ENCODE data around the gene MRTFB.

MRTFB gene

GRCh38 chr16:14109782-14110727 is 38.9 kb downstream of the MRTFB start:
- TF ChIP-seq CTCF (IDR thresholded peaks at IDR 0.05; ENCODE audit: low read depth, low read length, missing control alignments) = no peak

GRCh38 chr16:14110728-14111251 is 39.7 kb downstream of the MRTFB start:
- no peaks in the 10 kb centered on the region for H3K27me3 ChIP-seq (replicated peaks)
- H3K27ac ChIP-seq = no peak overlapping the region
- H3K36me3 ChIP-seq (replicated peaks) = no peaks in the 10 kb centered on the region
- no peak overlapping the region for H3K4me3 ChIP-seq (ENCODE audit: low read depth, low read length)
- no peak for TF ChIP-seq CTCF (IDR thresholded peaks at IDR 0.05; ENCODE audit: low read depth, low read length, missing control alignments)
- in situ Hi-C loops (cut with HindIII; ENCODE audit: low pct_ligation_motif_present, low sequenced_read_pairs) = no loop called here
- no peak for DNase-seq

More at GRCh38 chr16:14109782-14110727, 38.9 kb downstream of the MRTFB start:
- Histone ChIP-seq H3K36me3 (replicated peaks) (no peaks in the 10 kb centered on the region), H3K4me3 (ENCODE audit: low read depth, low read length) (no peak overlapping the region), H3K27me3 (replicated peaks) (no peaks in the 10 kb centered on the region), H3K27ac (no peak overlapping the region)
- in situ Hi-C loops (cut with HindIII; ENCODE audit: low pct_ligation_motif_present, low sequenced_read_pairs) = no loop called here
- no peak for DNase-seq

GRCh38 chr16:14111713-14112538 is 40.8 kb downstream of the MRTFB start:
- DNase-seq = no peak
- Histone ChIP-seq H3K27me3 (replicated peaks) (no peaks in the 10 kb centered on the region), H3K36me3 (replicated peaks) (no peaks in the 10 kb centered on the region), H3K4me3 (ENCODE audit: low read depth, low read length) (no peak overlapping the region), H3K27ac (no peak overlapping the region)
- in situ Hi-C loops (cut with HindIII; ENCODE audit: low pct_ligation_motif_present, low sequenced_read_pairs) = no loop called here
- TF ChIP-seq CTCF (IDR thresholded peaks at IDR 0.05; ENCODE audit: low read depth, low read length, missing control alignments) = no peak

- H3K4me3 ChIP-seq (ENCODE audit: low read depth, low read length) = no peak overlapping the region
- in situ Hi-C loops (cut with HindIII; ENCODE audit: low pct_ligation_motif_present, low sequenced_read_pairs) = no loop called here
- H3K27me3 ChIP-seq (replicated peaks) = no peaks in the 10 kb centered on the region
- TF ChIP-seq CTCF (IDR thresholded peaks at IDR 0.05; ENCODE audit: low read depth, low read length, missing control alignments) = no peak
- DNase-seq = no peak
- no peak overlapping the region for H3K27ac ChIP-seq
- H3K36me3 ChIP-seq (replicated peaks) = no peaks in the 10 kb centered on the region
Observed at GRCh38 chr16:14112539-14112856, 41.4 kb downstream of the MRTFB start.

GRCh38 chr16:14113344-14113743 is 42.2 kb downstream of the MRTFB start:
- no peak for TF ChIP-seq CTCF (IDR thresholded peaks at IDR 0.05; ENCODE audit: low read depth, low read length, missing control alignments)
- DNase-seq = no peak
- no peaks in the 10 kb centered on the region for H3K27me3 ChIP-seq (replicated peaks)
- H3K27ac ChIP-seq = no peak overlapping the region
- H3K36me3 ChIP-seq (replicated peaks) = no peaks in the 10 kb centered on the region
- in situ Hi-C loops (cut with HindIII; ENCODE audit: low pct_ligation_motif_present, low sequenced_read_pairs) = no loop called here
- no peak overlapping the region for H3K4me3 ChIP-seq (ENCODE audit: low read depth, low read length)
